HFFc6 (cell line): ENCODE results near the gene SLC10A1. TPM values are rescaled to one million over a fixed set of nuclear protein-coding genes. Genes with fewer than 3 reads are reported as not detected.
"Not testable (repeated sequence)": the region's sequence is repeated elsewhere in the genome, so short reads cannot be mapped to it uniquely, and the experiment has no call there.

ENCODE experiments used
- DNase-seq: peaks from one replicate; pipeline ENCODE4 v3.0.0-alpha.2; 2018
- H3K27ac Mint-ChIP-seq: 2 replicates; pipeline ENCODE4 v1.8.0; 2020; ENCODE audit warnings: mild to moderate bottlenecking, mixed read lengths
- H3K27me3 Mint-ChIP-seq: 2 replicates; pipeline ENCODE4 v1.8.0; 2021; ENCODE audit warnings: mild to moderate bottlenecking, moderate library complexity, mixed read lengths; ENCODE audit not compliant: insufficient read depth
- H3K36me3 Mint-ChIP-seq: 2 replicates; pipeline ENCODE4 v1.8.0; 2021; ENCODE audit warnings: low read depth, mixed read lengths
- H3K4me1 Mint-ChIP-seq: 2 replicates; pipeline ENCODE4 v1.8.0; 2020; ENCODE audit warnings: low read depth, mixed read lengths
- H3K4me3 Mint-ChIP-seq: 2 replicates; pipeline ENCODE4 v1.8.0; 2020; ENCODE audit warnings: mild to moderate bottlenecking, moderate library complexity, mixed read lengths
- H3K9me3 Mint-ChIP-seq: 2 replicates; pipeline ENCODE4 v1.8.0; 2020; ENCODE audit warnings: mild to moderate bottlenecking, mixed read lengths
- CTCF ChIP-seq: fragments of 200-600 bp; sonication (generic); IDR thresholded peaks from 2 replicates; pipeline ENCODE4 v1.5.0; 2021; ENCODE audit warnings: antibody characterized with exemption, mild to moderate bottlenecking
- total RNA-seq, 6 experiments: library from RNA; stranded (reverse); fragmentation: NEBNext Ultra II Directional; extraction: Animal tissue kit (Norgen Biotek cat#: 25700); gene quantifications; 2 replicates in 1 of 6; 3 replicates in 5 of 6; pipeline ENCODE4 v1.2.3, GENCODE V29; 2021

Gene SLC10A1
- total RNA-seq, 6 experiments from 2014 or later = not detected

- no peak for DNase-seq
- no peak for TF ChIP-seq CTCF
- no peak overlapping the region for H3K27ac Mint-ChIP-seq
Measured at GRCh38 chr14:69815556-69815955, 18.5 kb upstream of the SLC10A1 start.

GRCh38 chr14:69814397-69814796 is 17.4 kb upstream of the SLC10A1 start:
- Mint-ChIP-seq H3K9me3 (no peaks in the 10 kb centered on the region), H3K27me3 (peaks cover 13% of the 10 kb centered on the region; the same call in 1 of the 2 replicates), H3K4me1 (no peaks in the 10 kb centered on the region), H3K4me3 (no peak overlapping the region), H3K27ac (no peak overlapping the region), H3K36me3 (no peaks in the 10 kb centered on the region)
- no peak for DNase-seq
- TF ChIP-seq CTCF = no peak

More at GRCh38 chr14:69815556-69815955, 18.5 kb upstream of the SLC10A1 start:
- Mint-ChIP-seq H3K9me3 (no peaks in the 10 kb centered on the region), H3K4me3 (no peak overlapping the region), H3K27me3 (peaks cover 18% of the 10 kb centered on the region; the same call in 1 of the 2 replicates), H3K4me1 (no peaks in the 10 kb centered on the region), H3K36me3 (no peaks in the 10 kb centered on the region)

- H3K36me3 Mint-ChIP-seq, H3K27ac Mint-ChIP-seq: not testable (repeated sequence)
Measured at GRCh38 chr14:69813346-69813745, 16.3 kb upstream of the SLC10A1 start.

GRCh38 chr14:69812711-69813110 is 15.7 kb upstream of the SLC10A1 start:
- Mint-ChIP-seq H3K4me3 (no peak overlapping the region), H3K27me3 (peaks cover 11% of the 10 kb centered on the region; the same call in 1 of the 2 replicates), H3K9me3 (no peaks in the 10 kb centered on the region), H3K27ac (no peak overlapping the region), H3K36me3 (no peaks in the 10 kb centered on the region), H3K4me1 (no peaks in the 10 kb centered on the region)
- no peak for TF ChIP-seq CTCF
- DNase-seq = no peak

More at GRCh38 chr14:69813346-69813745, 16.3 kb upstream of the SLC10A1 start:
- peaks cover 11% of the 10 kb centered on the region; the same call in 1 of the 2 replicates for H3K27me3 Mint-ChIP-seq
- DNase-seq, H3K9me3 Mint-ChIP-seq, H3K4me1 Mint-ChIP-seq, H3K4me3 Mint-ChIP-seq: not testable (repeated sequence)

- Mint-ChIP-seq H3K36me3 (no peaks in the 10 kb centered on the region), H3K4me1 (no peaks in the 10 kb centered on the region), H3K9me3 (no peaks in the 10 kb centered on the region), H3K27me3 (peaks cover 11% of the 10 kb centered on the region; the same call in 1 of the 2 replicates), H3K4me3 (no peak overlapping the region), H3K27ac (no peak overlapping the region)
- TF ChIP-seq CTCF = no peak
- no peak for DNase-seq
Measured at GRCh38 chr14:69811868-69812252, 14.8 kb upstream of the SLC10A1 start.

GRCh38 chr14:69811227-69811867 is 14.3 kb upstream of the SLC10A1 start:
- Mint-ChIP-seq H3K4me3 (no peak overlapping the region), H3K27me3 (peaks cover 14% of the 10 kb centered on the region; the same call in 1 of the 2 replicates), H3K27ac (no peak overlapping the region), H3K36me3 (no peaks in the 10 kb centered on the region), H3K9me3 (no peaks in the 10 kb centered on the region), H3K4me1 (no peaks in the 10 kb centered on the region)
- TF ChIP-seq CTCF = no peak
- DNase-seq = no peak
